Measurements from ENCODE around the gene TDRD1. TPM values are rescaled to one million over a fixed set of nuclear protein-coding genes. Genes with fewer than 3 reads are reported as not detected.

TDRD1 gene, protein sequence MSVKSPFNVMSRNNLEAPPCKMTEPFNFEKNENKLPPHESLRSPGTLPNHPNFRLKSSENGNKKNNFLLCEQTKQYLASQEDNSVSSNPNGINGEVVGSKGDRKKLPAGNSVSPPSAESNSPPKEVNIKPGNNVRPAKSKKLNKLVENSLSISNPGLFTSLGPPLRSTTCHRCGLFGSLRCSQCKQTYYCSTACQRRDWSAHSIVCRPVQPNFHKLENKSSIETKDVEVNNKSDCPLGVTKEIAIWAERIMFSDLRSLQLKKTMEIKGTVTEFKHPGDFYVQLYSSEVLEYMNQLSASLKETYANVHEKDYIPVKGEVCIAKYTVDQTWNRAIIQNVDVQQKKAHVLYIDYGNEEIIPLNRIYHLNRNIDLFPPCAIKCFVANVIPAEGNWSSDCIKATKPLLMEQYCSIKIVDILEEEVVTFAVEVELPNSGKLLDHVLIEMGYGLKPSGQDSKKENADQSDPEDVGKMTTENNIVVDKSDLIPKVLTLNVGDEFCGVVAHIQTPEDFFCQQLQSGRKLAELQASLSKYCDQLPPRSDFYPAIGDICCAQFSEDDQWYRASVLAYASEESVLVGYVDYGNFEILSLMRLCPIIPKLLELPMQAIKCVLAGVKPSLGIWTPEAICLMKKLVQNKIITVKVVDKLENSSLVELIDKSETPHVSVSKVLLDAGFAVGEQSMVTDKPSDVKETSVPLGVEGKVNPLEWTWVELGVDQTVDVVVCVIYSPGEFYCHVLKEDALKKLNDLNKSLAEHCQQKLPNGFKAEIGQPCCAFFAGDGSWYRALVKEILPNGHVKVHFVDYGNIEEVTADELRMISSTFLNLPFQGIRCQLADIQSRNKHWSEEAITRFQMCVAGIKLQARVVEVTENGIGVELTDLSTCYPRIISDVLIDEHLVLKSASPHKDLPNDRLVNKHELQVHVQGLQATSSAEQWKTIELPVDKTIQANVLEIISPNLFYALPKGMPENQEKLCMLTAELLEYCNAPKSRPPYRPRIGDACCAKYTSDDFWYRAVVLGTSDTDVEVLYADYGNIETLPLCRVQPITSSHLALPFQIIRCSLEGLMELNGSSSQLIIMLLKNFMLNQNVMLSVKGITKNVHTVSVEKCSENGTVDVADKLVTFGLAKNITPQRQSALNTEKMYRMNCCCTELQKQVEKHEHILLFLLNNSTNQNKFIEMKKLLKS
- total RNA-seq (2021; ENCODE audit: unreplicated experiment) = not detected
- polyA plus RNA-seq (2012) = not detected in 2 replicates
- Bru-seq, nascent RNA = not detected
- BruChase-seq, experiment 1, labeled RNA remaining after a 6-hour chase = percentile 1 among the genes with signal in this experiment
- BruChase-seq, experiment 2, labeled RNA remaining after a 2-hour chase = not detected
- long read RNA-seq = 0 reads

DNA sequence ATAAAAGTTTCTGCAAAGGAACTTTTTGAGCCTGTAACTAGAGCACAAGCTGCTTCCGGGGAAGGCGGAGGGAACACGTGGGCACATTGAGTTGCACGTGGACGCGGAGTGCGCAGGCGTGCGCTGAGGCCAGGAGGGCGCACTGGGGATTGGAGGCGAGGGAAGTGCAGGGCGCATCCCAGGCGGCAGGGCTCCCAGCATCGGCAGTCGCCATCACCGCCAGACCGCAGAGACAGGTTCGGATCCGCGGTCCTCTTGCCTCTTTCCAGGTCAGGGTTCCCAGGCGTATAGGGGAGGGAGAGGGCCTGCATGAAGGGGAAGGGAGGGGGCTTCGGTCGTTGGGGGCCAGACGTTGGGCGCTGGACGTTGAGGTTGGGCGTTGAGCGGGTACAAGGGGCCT is at the start of gene TDRD1:
Gene TDRD1 (plus strand): TSS at position 206 of the 400 bp plus-strand sequence. CDS start 8,479 bp downstream, outside the sequence.
- BruUV-seq (replicated peaks) = no TSS peak
- Histone ChIP-seq H3K27me3 (ENCODE audit: insufficient read depth, low read length) (no peaks in the 10 kb centered on the region), H4K20me1 (ENCODE audit: insufficient read depth) (no peaks in the 10 kb centered on the region), H3K9me3 (ENCODE audit: control insufficient read depth in 1 of 2, insufficient read depth in 1 of 2, low read depth in 1 of 2, low read length in 2 of 2) (no peaks in the 10 kb centered on the region), H3K27ac (ENCODE audit: low read depth, low read length) (no peak within 1 kb of the TSS), H3K79me2 (ENCODE audit: insufficient read depth, low read length) (no peaks in the 10 kb centered on the region), H3K4me3 (replicated peaks in 1 of 2; ENCODE audit: low read depth in 1 of 2, low read length in 2 of 2) (no peak within 1 kb of the TSS), H3K9me2 (ENCODE audit: insufficient read depth) (no peaks in the 10 kb centered on the region), H3K4me2 (ENCODE audit: low read length) (no peak within 1 kb of the TSS), H3K36me3 (ENCODE audit: control insufficient read depth in 1 of 2, insufficient read depth in 2 of 2, low read length in 2 of 2) (no peaks in the 10 kb centered on the region), H3K9ac (ENCODE audit: low read length) (no peak within 1 kb of the TSS), H2AFZ (ENCODE audit: low read depth, low read length, poor library complexity, severe bottlenecking) (no peak within 1 kb of the TSS), H3K4me1 (ENCODE audit: control insufficient read depth in 1 of 2, insufficient read depth in 2 of 2, low read length in 2 of 2) (peaks cover 3 to 8% of the 10 kb centered on the region in 2 experiments; a peak in 2 of 4 replicates)
- DNase-seq (ENCODE audit: low read depth, low spot score) = no peak
- ChIA-PET POLR2A (interaction anchor here (2.2 kb wide), 1 partner anchor 9 kb away, joined by 4 read pairs; no protein-coding TSS in a partner anchor), RAD21 (ENCODE audit: low non-redundant PET in 1 of 2, low total read pairs in 2 of 2, uncharacterized antibody in 2 of 2, unreplicated experiment in 2 of 2) (no interaction called here), CTCF (no interaction called here)
- intact Hi-C loops (cut with micrococcal nuclease) = no loop called here
- no peak for ATAC-seq
- no peak for TF ChIP-seq TCF7L2 (IDR thresholded peaks at IDR 0.05; ENCODE audit: borderline replicate concordance, extremely low read depth, insufficient read depth, insufficient read length)
- TF ChIP-seq, protein P1, sequence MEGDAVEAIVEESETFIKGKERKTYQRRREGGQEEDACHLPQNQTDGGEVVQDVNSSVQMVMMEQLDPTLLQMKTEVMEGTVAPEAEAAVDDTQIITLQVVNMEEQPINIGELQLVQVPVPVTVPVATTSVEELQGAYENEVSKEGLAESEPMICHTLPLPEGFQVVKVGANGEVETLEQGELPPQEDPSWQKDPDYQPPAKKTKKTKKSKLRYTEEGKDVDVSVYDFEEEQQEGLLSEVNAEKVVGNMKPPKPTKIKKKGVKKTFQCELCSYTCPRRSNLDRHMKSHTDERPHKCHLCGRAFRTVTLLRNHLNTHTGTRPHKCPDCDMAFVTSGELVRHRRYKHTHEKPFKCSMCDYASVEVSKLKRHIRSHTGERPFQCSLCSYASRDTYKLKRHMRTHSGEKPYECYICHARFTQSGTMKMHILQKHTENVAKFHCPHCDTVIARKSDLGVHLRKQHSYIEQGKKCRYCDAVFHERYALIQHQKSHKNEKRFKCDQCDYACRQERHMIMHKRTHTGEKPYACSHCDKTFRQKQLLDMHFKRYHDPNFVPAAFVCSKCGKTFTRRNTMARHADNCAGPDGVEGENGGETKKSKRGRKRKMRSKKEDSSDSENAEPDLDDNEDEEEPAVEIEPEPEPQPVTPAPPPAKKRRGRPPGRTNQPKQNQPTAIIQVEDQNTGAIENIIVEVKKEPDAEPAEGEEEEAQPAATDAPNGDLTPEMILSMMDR (IDR thresholded peaks at IDR 0.05 in 2 of 3, conservative IDR thresholded peaks at IDR 0.05 in 1 of 3; ENCODE audit: borderline replicate concordance in 1 of 3, insufficient read depth in 1 of 3, low read depth in 2 of 3, low read length in 2 of 3) = no peak
- TF ChIP-seq CBX3 (IDR thresholded peaks at IDR 0.05; ENCODE audit: low read depth) = no peak
- no peak for TF ChIP-seq SP1 (IDR thresholded peaks at IDR 0.05; ENCODE audit: low read depth)
- TF ChIP-seq, protein P2, sequence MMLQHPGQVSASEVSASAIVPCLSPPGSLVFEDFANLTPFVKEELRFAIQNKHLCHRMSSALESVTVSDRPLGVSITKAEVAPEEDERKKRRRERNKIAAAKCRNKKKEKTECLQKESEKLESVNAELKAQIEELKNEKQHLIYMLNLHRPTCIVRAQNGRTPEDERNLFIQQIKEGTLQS (IDR thresholded peaks at IDR 0.05) = no peak
- no peak for TF ChIP-seq ZNF274 (IDR thresholded peaks at IDR 0.05; ENCODE audit: low read depth, low read length)
- TF ChIP-seq CEBPB (IDR thresholded peaks at IDR 0.05; ENCODE audit: low read depth) = no peak

Measured in HCT116 (cell line).